ENCODE measurements around the gene CALD1.

Gene CALD1

GRCh38 chr7:134896073-134896472, 116.6 kb downstream of the CALD1 start:
- H2BK12ac ChIP-seq (ENCODE audit: low read length in 2 of 2), result peak overlapping the region in 1 of 2 experiments; percentile 15
- H4K8ac ChIP-seq (ENCODE audit: low read length), result no peak overlapping the region
- peaks cover 15 to 55% of the 10 kb centered on the region in 2 experiments for H3K36me3 ChIP-seq (ENCODE audit: control insufficient read depth in 1 of 2, insufficient read depth in 2 of 2, low read depth in 1 of 2, low read length in 2 of 2)
- no peak overlapping the region for H3K27ac ChIP-seq (ENCODE audit: low read length, poor library complexity, severe bottlenecking)
- H3K27me3 ChIP-seq (ENCODE audit: control insufficient read depth in 1 of 2, insufficient read depth in 1 of 2, low read length in 2 of 2), result no peaks in the 10 kb centered on the region
- H2BK5ac ChIP-seq (ENCODE audit: low read depth, low read length, poor library complexity, severe bottlenecking), result no peak overlapping the region
- H3K4ac ChIP-seq (ENCODE audit: low read depth in 1 of 2, low read length in 2 of 2), result no peak overlapping the region
- H2BK120ac ChIP-seq (ENCODE audit: low read depth, low read length), result no peak overlapping the region
- H3K23ac ChIP-seq (ENCODE audit: low read length in 2 of 2), result no peak overlapping the region
- H4K91ac ChIP-seq (ENCODE audit: low read length), result no peak overlapping the region
- H3K14ac ChIP-seq (ENCODE audit: low read length in 2 of 2), result no peak overlapping the region
- H3K4me3 ChIP-seq (ENCODE audit: insufficient read depth in 1 of 2, low read depth in 1 of 2, low read length in 2 of 2), result no peak overlapping the region
- H2BK15ac ChIP-seq (ENCODE audit: low read depth, poor library complexity, severe bottlenecking), result no peak overlapping the region
- H3K9me3 ChIP-seq (ENCODE audit: control insufficient read depth, low read length), result peaks cover 15% of the 10 kb centered on the region
- H3K79me1 ChIP-seq (replicated peaks; ENCODE audit: low read length, poor library complexity, severe bottlenecking), result peaks cover 21% of the 10 kb centered on the region
- no peak overlapping the region for H2AFZ ChIP-seq (ENCODE audit: low read depth, low read length)
- no peak for DNase-seq
- no peak overlapping the region for H3K9ac ChIP-seq (ENCODE audit: low read length)
- no peak overlapping the region for H2AK5ac ChIP-seq (ENCODE audit: low read length, severe bottlenecking)
- peaks cover 12% of the 10 kb centered on the region for H3K4me1 ChIP-seq (ENCODE audit: control insufficient read depth, insufficient read depth, low read depth, low read length)
- no peak overlapping the region for H3K4me2 ChIP-seq (ENCODE audit: low read length, poor library complexity, severe bottlenecking)
- WGBS, result 97% methylated on average over 4 of the region's 4 CpGs
- H3K18ac ChIP-seq (ENCODE audit: low read depth in 1 of 2, low read length in 2 of 2), result no peak overlapping the region

- Histone ChIP-seq H3K23ac (ENCODE audit: low read length in 2 of 2) (no peak overlapping the region), H3K27me3 (ENCODE audit: control insufficient read depth in 1 of 2, insufficient read depth in 1 of 2, low read length in 2 of 2) (no peaks in the 10 kb centered on the region), H3K4me1 (ENCODE audit: control insufficient read depth, insufficient read depth, low read depth, low read length) (peaks cover 7% of the 10 kb centered on the region), H3K4ac (ENCODE audit: low read depth in 1 of 2, low read length in 2 of 2) (no peak overlapping the region), H3K18ac (ENCODE audit: low read depth in 1 of 2, low read length in 2 of 2) (no peak overlapping the region), H4K8ac (ENCODE audit: low read length) (no peak overlapping the region), H3K36me3 (ENCODE audit: control insufficient read depth in 1 of 2, insufficient read depth in 2 of 2, low read depth in 1 of 2, low read length in 2 of 2) (peaks cover 15 to 71% of the 10 kb centered on the region in 2 experiments), H2BK120ac (ENCODE audit: low read depth, low read length) (no peak overlapping the region), H2BK12ac (ENCODE audit: low read length in 2 of 2) (no peak overlapping the region), H3K79me1 (replicated peaks; ENCODE audit: low read length, poor library complexity, severe bottlenecking) (peaks cover 32% of the 10 kb centered on the region), H3K4me3 (ENCODE audit: insufficient read depth in 1 of 2, low read depth in 1 of 2, low read length in 2 of 2) (no peak overlapping the region), H2AK5ac (ENCODE audit: low read length, severe bottlenecking) (no peak overlapping the region), H4K91ac (ENCODE audit: low read length) (no peak overlapping the region), H2BK15ac (ENCODE audit: low read depth, poor library complexity, severe bottlenecking) (no peak overlapping the region), H2BK5ac (ENCODE audit: low read depth, low read length, poor library complexity, severe bottlenecking) (no peak overlapping the region), H3K9ac (ENCODE audit: low read length) (no peak overlapping the region), H3K27ac (ENCODE audit: low read length, poor library complexity, severe bottlenecking) (no peak overlapping the region), H3K4me2 (ENCODE audit: low read length, poor library complexity, severe bottlenecking) (no peak overlapping the region), H3K9me3 (ENCODE audit: control insufficient read depth, low read length) (peaks cover 15% of the 10 kb centered on the region), H2AFZ (ENCODE audit: low read depth, low read length) (no peak overlapping the region), H3K14ac (ENCODE audit: low read length in 2 of 2) (no peak overlapping the region)
- no peak for DNase-seq
- 97% methylated on average over 6 of the region's 7 CpGs for WGBS
Observed at GRCh38 chr7:134897936-134898335, 118.5 kb downstream of the CALD1 start.

- Histone ChIP-seq H3K9ac (ENCODE audit: low read length) (peak overlapping the region; percentile 22), H4K8ac (ENCODE audit: low read length) (no peak overlapping the region), H3K4ac (ENCODE audit: low read depth in 1 of 2, low read length in 2 of 2) (no peak overlapping the region), H2AK5ac (ENCODE audit: low read length, severe bottlenecking) (no peak overlapping the region), H2BK15ac (ENCODE audit: low read depth, poor library complexity, severe bottlenecking) (no peak overlapping the region), H3K9me3 (ENCODE audit: control insufficient read depth, low read length) (peaks cover 15% of the 10 kb centered on the region), H3K36me3 (ENCODE audit: control insufficient read depth in 1 of 2, insufficient read depth in 2 of 2, low read depth in 1 of 2, low read length in 2 of 2) (peaks cover 15 to 70% of the 10 kb centered on the region in 2 experiments), H3K27ac (ENCODE audit: low read length, poor library complexity, severe bottlenecking) (no peak overlapping the region), H3K4me3 (ENCODE audit: insufficient read depth in 1 of 2, low read depth in 1 of 2, low read length in 2 of 2) (no peak overlapping the region), H2BK5ac (ENCODE audit: low read depth, low read length, poor library complexity, severe bottlenecking) (no peak overlapping the region), H3K23ac (ENCODE audit: low read length in 2 of 2) (no peak overlapping the region), H4K91ac (ENCODE audit: low read length) (no peak overlapping the region), H2BK120ac (ENCODE audit: low read depth, low read length) (no peak overlapping the region), H3K4me1 (ENCODE audit: control insufficient read depth, insufficient read depth, low read depth, low read length) (peaks cover 6% of the 10 kb centered on the region), H2AFZ (ENCODE audit: low read depth, low read length) (no peak overlapping the region), H3K18ac (ENCODE audit: low read depth in 1 of 2, low read length in 2 of 2) (no peak overlapping the region), H3K79me1 (replicated peaks; ENCODE audit: low read length, poor library complexity, severe bottlenecking) (peaks cover 34% of the 10 kb centered on the region), H2BK12ac (ENCODE audit: low read length in 2 of 2) (no peak overlapping the region), H3K14ac (ENCODE audit: low read length in 2 of 2) (no peak overlapping the region), H3K4me2 (ENCODE audit: low read length, poor library complexity, severe bottlenecking) (no peak overlapping the region), H3K27me3 (ENCODE audit: control insufficient read depth in 1 of 2, insufficient read depth in 1 of 2, low read length in 2 of 2) (no peaks in the 10 kb centered on the region)
- DNase-seq, result peak; percentile 65
- 12% methylated on average over 2 of the region's 3 CpGs for WGBS
Observed at GRCh38 chr7:134899729-134900128, 120.3 kb downstream of the CALD1 start.

- H3K79me1 ChIP-seq (replicated peaks; ENCODE audit: low read length, poor library complexity, severe bottlenecking), result peaks cover 35% of the 10 kb centered on the region
- peak overlapping the region; percentile 29 for H2AK5ac ChIP-seq (ENCODE audit: low read length, severe bottlenecking)
- peak overlapping the region; percentile 35 for H3K9ac ChIP-seq (ENCODE audit: low read length)
- H3K27me3 ChIP-seq (ENCODE audit: control insufficient read depth in 1 of 2, insufficient read depth in 1 of 2, low read length in 2 of 2), result no peaks in the 10 kb centered on the region
- H2BK120ac ChIP-seq (ENCODE audit: low read depth, low read length), result no peak overlapping the region
- no peak overlapping the region for H4K91ac ChIP-seq (ENCODE audit: low read length)
- peak overlapping the region; percentile 44 for H2BK15ac ChIP-seq (ENCODE audit: low read depth, poor library complexity, severe bottlenecking)
- H3K36me3 ChIP-seq (ENCODE audit: control insufficient read depth in 1 of 2, insufficient read depth in 2 of 2, low read depth in 1 of 2, low read length in 2 of 2), result peaks cover 15 to 69% of the 10 kb centered on the region in 2 experiments
- no peak overlapping the region for H3K4ac ChIP-seq (ENCODE audit: low read depth in 1 of 2, low read length in 2 of 2)
- no peak overlapping the region for H3K4me3 ChIP-seq (ENCODE audit: insufficient read depth in 1 of 2, low read depth in 1 of 2, low read length in 2 of 2)
- no peak for DNase-seq
- H3K14ac ChIP-seq (ENCODE audit: low read length in 2 of 2), result no peak overlapping the region
- H3K9me3 ChIP-seq (ENCODE audit: control insufficient read depth, low read length), result peaks cover 15% of the 10 kb centered on the region
- peak overlapping the region; percentile 28 for H3K27ac ChIP-seq (ENCODE audit: low read length, poor library complexity, severe bottlenecking)
- H3K23ac ChIP-seq (ENCODE audit: low read length in 2 of 2), result peak overlapping the region in 1 of 2 experiments; percentile 86
- peak overlapping the region; percentile 27 for H4K8ac ChIP-seq (ENCODE audit: low read length)
- H2BK12ac ChIP-seq (ENCODE audit: low read length in 2 of 2), result no peak overlapping the region
- H2BK5ac ChIP-seq (ENCODE audit: low read depth, low read length, poor library complexity, severe bottlenecking), result no peak overlapping the region
- peaks cover 6% of the 10 kb centered on the region for H3K4me1 ChIP-seq (ENCODE audit: control insufficient read depth, insufficient read depth, low read depth, low read length)
- no peak overlapping the region for H2AFZ ChIP-seq (ENCODE audit: low read depth, low read length)
- no peak overlapping the region for H3K18ac ChIP-seq (ENCODE audit: low read depth in 1 of 2, low read length in 2 of 2)
- 98% methylated on average over 9 of the region's 9 CpGs for WGBS
- H3K4me2 ChIP-seq (ENCODE audit: low read length, poor library complexity, severe bottlenecking), result no peak overlapping the region
Observed at GRCh38 chr7:134900166-134900982, 120.9 kb downstream of the CALD1 start.
